GM21423 (cell line): ENCODE results near the gene FAM168B.
"Not testable (repeated sequence)": the region's sequence is repeated elsewhere in the genome, so short reads cannot be mapped to it uniquely, and the experiment has no call there.

Experiments used
- ATAC-seq: cut with Tn5 transposase; IDR thresholded peaks from one replicate; pipeline ENCODE4 v1.9.1; 2021; ENCODE audit warnings: mild to moderate bottlenecking, moderate library complexity; ENCODE audit not compliant: unreplicated experiment

The FAM168B gene, protein sequence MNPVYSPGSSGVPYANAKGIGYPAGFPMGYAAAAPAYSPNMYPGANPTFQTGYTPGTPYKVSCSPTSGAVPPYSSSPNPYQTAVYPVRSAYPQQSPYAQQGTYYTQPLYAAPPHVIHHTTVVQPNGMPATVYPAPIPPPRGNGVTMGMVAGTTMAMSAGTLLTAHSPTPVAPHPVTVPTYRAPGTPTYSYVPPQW

GRCh38 chr2:131093006-131093695 lies at the start of gene FAM168B:
TSS of gene FAM168B (minus strand) at chr2:131093460. CDS start at chr2:131082646, 10,814 bp downstream.
- peak; percentile 83 for ATAC-seq

DNA sequence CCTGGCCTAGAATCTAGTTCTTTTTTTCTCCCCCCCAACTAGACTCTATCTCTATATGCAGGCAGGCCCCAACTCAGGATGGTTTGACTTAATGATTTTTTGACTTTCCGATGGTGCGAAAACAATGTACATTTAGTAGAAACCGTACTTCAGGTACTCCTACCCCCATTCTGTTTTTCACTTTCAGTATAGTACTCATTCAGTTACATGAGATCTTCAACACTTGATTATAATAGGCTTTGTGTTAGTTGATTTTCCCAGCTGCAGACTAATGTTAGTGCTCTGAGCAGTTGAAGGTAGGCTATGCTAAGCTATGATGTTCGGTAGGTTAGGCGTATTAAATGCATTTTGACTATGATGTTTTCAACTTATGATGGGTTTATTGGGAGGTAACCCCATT lies 49.6 kb upstream of the FAM168B start:
- no peak for ATAC-seq

DNA sequence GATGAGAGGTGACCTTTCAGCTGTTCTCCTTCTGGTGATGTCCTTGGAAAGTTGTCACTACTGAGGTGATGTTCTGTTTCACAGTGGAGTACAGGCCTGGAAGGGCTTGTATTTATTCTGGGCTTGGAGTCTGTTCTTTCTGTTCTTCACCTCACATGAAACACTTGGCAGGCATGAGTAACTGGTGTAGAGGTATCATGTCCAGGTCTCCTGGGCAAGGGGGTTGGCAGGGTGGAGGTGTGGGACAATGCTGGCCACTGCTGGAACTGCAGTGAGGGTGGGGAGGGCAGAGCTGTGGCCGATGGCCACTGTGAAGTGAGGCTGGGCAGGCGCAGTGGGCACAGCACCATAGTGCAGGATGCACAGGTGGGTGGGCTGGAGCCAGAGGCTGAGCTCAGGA lies 47.3 kb upstream of the FAM168B start:
- no peak for ATAC-seq

DNA sequence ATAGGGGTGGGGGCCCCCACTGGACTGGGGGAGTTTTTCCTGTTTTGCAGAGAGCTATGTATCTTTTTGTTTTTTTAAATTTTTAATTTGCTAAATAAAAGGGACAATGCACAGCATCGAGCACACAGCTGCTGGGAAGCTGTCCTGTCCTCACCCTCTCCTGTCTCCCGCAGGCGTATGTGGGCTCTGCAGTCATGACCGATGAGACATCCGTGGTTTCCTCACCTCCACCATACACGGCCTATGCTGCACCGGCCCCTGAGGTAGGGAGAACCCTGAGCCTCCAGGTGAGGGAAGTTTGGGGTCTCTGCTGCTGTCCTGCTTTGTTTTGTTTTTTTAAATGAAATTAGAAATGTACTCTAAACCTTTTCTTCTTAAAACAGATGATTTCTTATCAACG lies 39.5 kb upstream of the FAM168B start:
- ATAC-seq: no peak

DNA sequence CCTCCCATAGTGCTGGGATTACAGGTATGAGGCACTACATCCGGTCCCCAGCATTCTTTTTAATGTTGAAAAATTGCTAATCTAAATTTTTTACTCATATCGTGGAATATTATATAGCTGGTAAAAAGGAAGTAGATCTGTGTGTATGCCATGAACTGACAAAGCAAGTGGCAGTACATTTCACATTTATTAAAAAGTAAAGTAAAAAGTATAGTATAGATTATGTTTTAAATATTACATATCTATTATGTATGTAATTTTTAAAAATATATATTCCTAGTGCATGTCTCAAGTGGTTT lies 37.0 kb upstream of the FAM168B start:
- ATAC-seq: no peak

- no peak for ATAC-seq
Observed at GRCh38 chr2:131127981-131128380, 34.7 kb upstream of the FAM168B start.

DNA sequence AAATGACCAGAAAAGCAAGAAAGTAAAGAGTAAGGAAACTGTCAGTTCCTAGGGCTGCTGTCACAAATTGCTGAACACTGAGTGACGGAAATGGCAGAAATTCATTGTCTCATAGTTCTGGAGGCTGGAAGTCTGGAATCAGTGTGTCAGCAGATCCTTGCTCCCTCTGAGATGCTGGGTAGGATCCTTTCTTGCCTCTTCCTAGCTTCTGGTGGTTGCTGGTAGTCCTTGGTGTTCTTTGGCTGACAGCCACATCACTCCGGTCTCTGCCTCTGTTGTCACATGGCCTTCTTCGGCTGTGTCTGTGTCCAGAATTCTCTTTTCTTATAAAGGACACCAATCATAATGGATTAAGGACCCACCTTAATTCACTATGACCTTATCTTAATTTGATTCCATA lies 33.8 kb upstream of the FAM168B start:
- no peak for ATAC-seq

GRCh38 chr2:131126436-131126835 lies 33.2 kb upstream of the FAM168B start:
- no peak for ATAC-seq

GRCh38 chr2:131125195-131125757 lies 32.0 kb upstream of the FAM168B start:
- ATAC-seq: no peak

- no peak for ATAC-seq
Observed at GRCh38 chr2:131123192-131123591, 29.9 kb upstream of the FAM168B start.

- ATAC-seq: no peak
Observed at GRCh38 chr2:131122496-131122895, 29.2 kb upstream of the FAM168B start.

GRCh38 chr2:131121464-131121863 lies 28.2 kb upstream of the FAM168B start:
- ATAC-seq: no peak

DNA sequence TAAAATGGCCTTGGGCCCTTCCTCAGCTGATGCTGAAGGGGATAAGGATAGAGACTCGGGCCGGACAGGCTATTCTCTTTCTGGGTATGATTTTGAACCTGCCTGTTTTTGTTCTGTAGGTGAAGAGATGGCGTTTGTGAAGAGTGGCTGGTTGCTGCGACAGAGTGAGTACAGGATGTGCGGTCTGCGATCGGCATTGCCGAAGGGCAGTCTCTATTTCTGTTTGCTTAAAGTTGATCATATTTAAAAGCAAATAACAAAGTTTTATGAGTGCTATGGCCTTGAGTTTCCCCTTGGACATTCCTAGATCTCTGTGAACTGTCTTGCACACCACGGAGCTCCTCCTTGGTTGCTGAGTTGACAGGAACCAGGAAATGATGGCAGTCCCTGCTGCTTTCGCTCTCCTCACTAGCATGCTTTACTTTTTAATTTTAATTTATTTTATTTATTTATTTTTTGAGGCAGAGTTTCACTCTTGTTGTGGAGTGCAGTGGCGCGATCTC lies 27.6 kb upstream of the FAM168B start:
- no peak for ATAC-seq

DNA sequence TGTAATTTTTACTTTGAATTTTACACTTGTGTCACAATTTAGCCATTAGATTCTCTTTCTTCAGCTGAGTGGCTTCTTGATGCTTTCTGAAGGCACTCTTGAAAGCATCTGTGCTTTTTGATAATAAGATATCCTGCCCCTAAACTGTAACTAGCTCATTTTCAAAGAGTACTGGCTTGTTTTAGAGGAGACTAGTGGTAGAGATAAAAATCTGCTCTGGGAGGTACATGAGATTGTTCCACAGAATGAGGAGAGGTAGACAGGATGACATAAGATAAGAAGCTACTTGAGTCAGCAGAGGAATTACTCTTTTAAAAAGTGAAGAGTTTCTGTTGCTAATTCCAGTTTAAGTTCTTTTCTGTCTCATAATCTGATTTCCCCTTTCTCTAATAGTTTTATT lies 22.5 kb upstream of the FAM168B start:
- ATAC-seq: no peak

DNA sequence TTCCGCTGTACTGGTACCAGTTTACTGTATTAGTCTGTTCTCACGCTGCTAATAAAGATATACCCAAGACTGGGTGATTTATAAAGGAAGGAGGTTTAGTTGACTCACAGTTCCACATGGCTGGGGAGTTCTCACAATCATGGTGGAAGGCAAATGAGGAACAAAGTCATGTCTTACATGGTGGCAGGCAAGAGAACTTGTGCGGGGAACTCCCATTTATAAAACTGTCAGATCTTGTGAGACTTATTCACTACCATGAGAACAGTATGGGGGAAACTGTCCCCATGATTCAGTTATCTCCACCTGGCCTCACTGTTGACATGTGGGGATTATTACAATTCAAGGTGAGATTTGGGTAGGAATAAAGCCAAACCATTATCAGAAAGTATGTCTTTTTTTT lies 21.7 kb upstream of the FAM168B start:
- ATAC-seq: not testable (repeated sequence)

GRCh38 chr2:131113566-131114227 lies 20.4 kb upstream of the FAM168B start:
- ATAC-seq: no peak

- no peak for ATAC-seq
Observed at GRCh38 chr2:131112529-131112928, 19.3 kb upstream of the FAM168B start.

DNA sequence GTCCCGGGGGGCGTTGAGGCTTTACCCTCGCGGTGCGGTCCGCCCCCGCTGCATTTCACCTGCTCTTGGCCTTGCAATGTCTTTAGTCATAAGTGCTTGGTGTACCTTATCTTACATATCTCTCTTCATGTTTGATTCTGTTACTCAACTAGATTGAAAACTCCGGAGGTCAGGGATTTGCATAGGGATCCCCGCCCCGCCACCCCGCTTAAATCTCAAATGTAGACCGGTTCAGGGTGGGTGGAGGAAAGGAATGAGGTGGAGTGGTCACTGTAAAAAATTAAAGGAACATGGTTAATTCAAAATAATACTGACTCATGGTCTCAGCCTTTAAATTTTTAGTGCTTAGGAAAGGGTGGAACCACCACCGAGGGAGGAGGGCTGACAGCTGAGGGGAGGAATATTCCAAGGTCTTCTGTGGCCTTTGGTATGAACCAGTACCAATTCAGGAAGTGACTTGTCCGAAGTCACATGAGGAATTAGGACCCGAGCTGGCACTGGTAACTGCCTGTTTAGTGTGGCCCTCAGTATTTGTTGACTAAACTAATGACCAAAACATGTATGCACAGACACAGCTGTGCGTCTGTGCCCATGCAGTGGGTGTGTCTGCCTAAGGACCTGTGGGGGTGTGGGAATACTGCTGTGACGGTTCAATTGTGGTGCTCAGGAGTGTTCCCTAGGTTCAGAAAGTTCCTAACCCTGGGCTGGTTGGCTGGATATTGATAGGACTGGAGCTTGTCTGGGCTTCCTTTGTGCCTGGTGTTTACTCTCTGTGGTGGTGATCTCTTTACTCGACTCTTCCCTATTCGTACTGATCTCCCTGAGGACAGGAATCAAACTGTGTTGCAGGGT lies 12.9 kb upstream of the FAM168B start:
- peak; percentile 36 for ATAC-seq

DNA sequence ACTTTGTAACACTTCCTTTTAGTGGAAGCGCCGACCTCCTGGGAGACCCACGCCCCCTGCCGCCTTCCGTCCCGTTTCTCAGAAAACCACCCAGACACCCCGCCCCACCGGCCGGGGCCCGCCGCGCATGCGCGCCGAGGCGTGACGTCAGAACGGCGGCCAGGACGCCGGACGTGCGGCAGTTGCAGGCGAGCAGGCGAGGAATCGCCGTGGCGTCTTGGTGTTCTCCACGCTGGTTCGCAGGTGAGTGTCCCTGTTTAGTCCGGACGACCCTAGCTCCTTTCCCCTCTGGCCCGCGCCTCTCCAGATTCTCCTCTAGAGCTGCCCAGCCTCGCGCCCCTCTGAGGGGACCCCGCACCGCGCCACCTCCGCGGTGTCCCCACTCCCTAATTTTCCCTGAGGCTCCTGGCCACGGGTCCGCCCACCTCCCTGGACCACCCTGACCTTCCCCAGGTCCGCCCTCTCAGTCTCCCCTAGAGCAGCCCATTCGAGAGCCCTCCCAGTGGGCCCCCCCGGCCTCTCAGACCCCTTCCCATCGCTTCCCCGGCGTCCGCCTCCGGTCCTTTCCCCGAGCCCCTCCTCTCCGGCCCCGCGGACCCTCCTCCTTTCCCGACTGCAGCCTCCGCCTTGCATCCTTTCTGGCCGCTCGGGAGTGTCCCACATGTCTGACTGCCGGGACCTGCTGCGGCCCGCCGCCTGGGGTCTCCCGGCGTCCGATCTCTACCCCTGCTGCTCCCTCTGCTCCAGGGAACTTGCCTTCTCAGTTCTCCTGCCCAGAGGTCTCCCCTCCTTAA lies 12.1 kb upstream of the FAM168B start, which contains the start of gene PLEKHB2:
TSS of gene PLEKHB2 (plus strand) at position 181 of the 794 bp plus-strand sequence. CDS start 15,606 bp downstream, outside the sequence.
- peak; percentile 80 for ATAC-seq
